Astrocyte (in vitro differentiated cells and primary cell): ENCODE results near the gene BLVRB. TPM values are rescaled to one million over a fixed set of nuclear protein-coding genes. Genes with fewer than 3 reads are reported as not detected.

Experiments
- DNase-seq: peaks from one replicate; pipeline ENCODE4 v3.0.0-alpha.2; 2010; ENCODE audit warnings: low read depth
- FAIRE-seq: peaks from 2 replicates; lab custom pipeline; 2011; peaks lifted over from hg19 to GRCh38; lab: Jason Lieb, UNC
- H2AFZ ChIP-seq: 2 replicates; pipeline ENCODE4 v1.6.0; 2012; ENCODE audit warnings: low read depth, low read length, inconsistent platforms
- H3K27ac ChIP-seq: 2 replicates; pipeline ENCODE4 v1.5.1; 2011; ENCODE audit warnings: low read depth, low read length, inconsistent platforms
- H3K27me3 ChIP-seq: 2 replicates; pipeline ENCODE4 v1.6.0; 2011; ENCODE audit warnings: low read length, inconsistent platforms; ENCODE audit not compliant: insufficient read depth
- H3K36me3 ChIP-seq: 2 replicates; pipeline ENCODE4 v1.5.1; 2011; ENCODE audit warnings: low read length, inconsistent platforms; ENCODE audit not compliant: insufficient read depth
- H3K4me1 ChIP-seq: 2 replicates; pipeline ENCODE4 v1.5.1; 2011; ENCODE audit warnings: low read length, inconsistent platforms; ENCODE audit not compliant: insufficient read depth
- H3K4me2 ChIP-seq: 2 replicates; pipeline ENCODE4 v1.6.0; 2012; ENCODE audit warnings: low read length, inconsistent platforms
- H3K4me3 ChIP-seq: 2 replicates; pipeline ENCODE4 v1.5.1; 2011; ENCODE audit warnings: low read depth, mild to moderate bottlenecking, low read length, inconsistent platforms; ENCODE audit not compliant: insufficient read depth
- H3K79me2 ChIP-seq: 2 replicates; pipeline ENCODE4 v1.6.0; 2012; ENCODE audit warnings: mild to moderate bottlenecking, low read length, inconsistent platforms; ENCODE audit not compliant: insufficient read depth
- H3K9ac ChIP-seq: 2 replicates; pipeline ENCODE4 v1.6.0; 2012; ENCODE audit warnings: mild to moderate bottlenecking, low read length, inconsistent platforms
- H3K9me3 ChIP-seq: 2 replicates; pipeline ENCODE4 v1.5.1; 2012; ENCODE audit warnings: low read depth, mild to moderate bottlenecking, low read length, inconsistent platforms; ENCODE audit not compliant: insufficient read depth
- H4K20me1 ChIP-seq: 2 replicates; pipeline ENCODE4 v1.6.0; 2012; ENCODE audit warnings: low read length, inconsistent platforms; ENCODE audit not compliant: insufficient read depth
- H3K27ac Mint-ChIP-seq: one replicate; pipeline ENCODE4 v1.8.0; 2021; ENCODE audit warnings: mild to moderate bottlenecking, mixed read lengths; ENCODE audit not compliant: unreplicated experiment
- H3K27me3 Mint-ChIP-seq: one replicate; pipeline ENCODE4 v1.8.0; 2021; ENCODE audit warnings: low read depth, mixed read lengths; ENCODE audit not compliant: unreplicated experiment
- H3K36me3 Mint-ChIP-seq: one replicate; pipeline ENCODE4 v1.8.0; 2021; ENCODE audit warnings: low read depth, mixed read lengths; ENCODE audit not compliant: unreplicated experiment
- H3K4me1 Mint-ChIP-seq: one replicate; pipeline ENCODE4 v1.8.0; 2021; ENCODE audit warnings: low read depth, mixed read lengths; ENCODE audit not compliant: unreplicated experiment
- H3K4me3 Mint-ChIP-seq: one replicate; pipeline ENCODE4 v1.8.0; 2021; ENCODE audit warnings: mild to moderate bottlenecking, moderate library complexity, mixed read lengths; ENCODE audit not compliant: unreplicated experiment
- H3K9me3 Mint-ChIP-seq: one replicate; pipeline ENCODE4 v1.8.0; 2021; ENCODE audit warnings: mild to moderate bottlenecking, mixed read lengths; ENCODE audit not compliant: unreplicated experiment
- CTCF ChIP-seq: IDR thresholded peaks from 2 replicates; pipeline ENCODE4 v1.5.1; 2011; ENCODE audit warnings: low read depth, mild to moderate bottlenecking, inconsistent platforms, low read length, moderate library complexity; ENCODE audit not compliant: insufficient read depth
- EZH2 ChIP-seq: IDR thresholded peaks from 2 replicates; pipeline ENCODE4 v1.6.1; 2012; ENCODE audit warnings: mild to moderate bottlenecking, low read length, inconsistent platforms; ENCODE audit not compliant: insufficient read depth
- total RNA-seq: library from RNA; stranded (reverse); gene quantifications from 2 replicates; pipeline ENCODE4 v1.2.1, GENCODE V29; 2021

Gene BLVRB
- total RNA-seq, 1 donor from 2014 or later: 27.1 TPM

DNA sequence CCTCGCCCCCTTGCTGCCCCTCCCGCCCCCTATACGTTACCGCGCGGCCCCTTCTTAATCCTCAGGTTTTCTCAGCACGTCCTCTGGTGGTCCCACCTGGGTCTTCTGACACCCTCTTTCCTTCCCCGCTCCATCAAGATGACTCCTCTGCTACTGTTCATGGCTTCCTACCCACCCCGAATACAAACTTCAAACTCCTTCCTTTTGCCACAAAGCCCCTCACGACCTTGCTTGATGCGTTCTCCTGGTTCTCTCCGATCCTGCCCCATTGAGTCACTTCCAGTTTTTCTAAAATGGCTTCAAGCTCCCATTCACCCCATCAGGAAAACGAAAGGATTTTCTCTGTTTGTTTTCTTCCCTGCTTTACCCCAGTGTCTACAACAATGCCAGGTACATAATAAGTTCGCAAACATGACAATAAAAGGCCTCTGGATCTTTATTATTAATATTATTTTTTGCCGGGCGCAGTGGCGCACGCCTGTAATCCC, 20.7 kb downstream of the BLVRB start:
- peak overlapping the region; percentile 97 for H3K4me3 Mint-ChIP-seq
- H3K4me3 ChIP-seq: peak overlapping the region; percentile 100
- H3K9me3 ChIP-seq: no peaks in the 10 kb centered on the region
- TF ChIP-seq EZH2 (no peak), CTCF (no peak)
- H3K27me3 Mint-ChIP-seq: no peaks in the 10 kb centered on the region
- FAIRE-seq (no peak), DNase-seq (no peak)
- H2AFZ ChIP-seq: peak overlapping the region; percentile 94
- H3K9me3 Mint-ChIP-seq: no peaks in the 10 kb centered on the region
- peaks cover 15% of the 10 kb centered on the region for H3K36me3 Mint-ChIP-seq
- H3K4me1 Mint-ChIP-seq: peaks cover 23% of the 10 kb centered on the region
- peaks cover 30% of the 10 kb centered on the region for H4K20me1 ChIP-seq
- peaks cover 17% of the 10 kb centered on the region for H3K36me3 ChIP-seq
- no peaks in the 10 kb centered on the region for H3K27me3 ChIP-seq
- H3K4me2 ChIP-seq: peak overlapping the region; percentile 99
- peak overlapping the region; percentile 71 for H3K27ac ChIP-seq
- H3K79me2 ChIP-seq: peaks cover 41% of the 10 kb centered on the region
- peak overlapping the region; percentile 98 for H3K9ac ChIP-seq
- H3K27ac Mint-ChIP-seq: peak overlapping the region; percentile 84
- H3K4me1 ChIP-seq: peaks cover 16% of the 10 kb centered on the region

DNA sequence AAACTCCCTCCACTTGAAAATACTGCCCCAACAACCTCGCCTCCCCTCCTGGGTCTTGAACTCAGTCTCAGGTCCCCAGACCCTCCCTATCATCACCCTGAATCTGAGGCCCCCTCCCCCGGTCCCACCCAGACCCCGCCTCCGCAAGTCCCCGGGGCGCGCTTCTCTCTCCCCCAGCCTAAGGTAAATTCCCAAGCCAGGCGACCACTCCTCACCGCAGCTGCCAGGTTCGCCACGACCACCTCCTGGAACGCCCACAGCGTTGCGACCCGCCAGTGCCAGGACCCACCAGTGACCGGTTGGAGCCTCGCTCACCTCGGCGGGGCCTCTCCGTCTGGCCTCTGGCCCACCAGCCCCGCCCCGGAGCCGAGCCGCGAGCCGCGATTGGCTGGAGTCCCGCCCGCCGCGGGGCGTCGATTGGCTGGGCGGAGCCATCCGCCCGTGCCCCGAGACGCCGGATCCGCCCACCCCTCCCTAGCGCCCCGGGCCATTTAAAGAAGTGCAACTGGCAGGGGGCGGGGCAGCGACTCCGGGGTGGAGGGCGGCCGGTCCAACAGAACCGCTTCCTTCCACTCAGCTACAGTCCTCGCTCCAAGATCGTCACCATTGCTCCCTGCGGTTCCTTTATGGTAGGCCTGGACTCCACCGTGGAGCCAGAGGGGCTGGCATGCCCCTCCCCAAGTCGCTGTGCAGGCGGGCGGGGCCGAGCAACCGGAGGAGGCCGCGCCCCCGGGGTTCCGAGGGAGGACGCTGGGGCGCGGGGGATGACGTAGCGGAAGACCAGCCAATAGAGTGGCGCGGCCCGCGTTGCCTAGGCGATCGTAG, 21.3 kb downstream of the BLVRB start, which contains the start of gene SERTAD3:
TSS of gene SERTAD3 (minus strand) at position 336 of the 825 bp plus-strand sequence. CDS start 2,255 bp downstream, outside the sequence.
- Mint-ChIP-seq H3K36me3 (peaks cover 19% of the 10 kb centered on the region), H3K27ac (peak within 1 kb of the TSS; percentile 94), H3K4me1 (peaks cover 25% of the 10 kb centered on the region), H3K9me3 (no peaks in the 10 kb centered on the region), H3K27me3 (no peaks in the 10 kb centered on the region), H3K4me3 (peak within 1 kb of the TSS; percentile 97)
- DNase-seq (peak; percentile 80), FAIRE-seq (no peak)
- H3K9ac ChIP-seq: peak within 1 kb of the TSS; percentile 98
- H3K79me2 ChIP-seq: peaks cover 41% of the 10 kb centered on the region
- H3K4me2 ChIP-seq: peak within 1 kb of the TSS; percentile 99
- no peak for TF ChIP-seq EZH2
- TF ChIP-seq CTCF: no peak
- peaks cover 17% of the 10 kb centered on the region for H3K36me3 ChIP-seq
- H4K20me1 ChIP-seq: peaks cover 31% of the 10 kb centered on the region
- H3K9me3 ChIP-seq: no peaks in the 10 kb centered on the region
- H3K4me3 ChIP-seq: peak within 1 kb of the TSS; percentile 100
- peak within 1 kb of the TSS; percentile 96 for H3K27ac ChIP-seq
- H2AFZ ChIP-seq: peak within 1 kb of the TSS; percentile 94
- peaks cover 16% of the 10 kb centered on the region for H3K4me1 ChIP-seq
- H3K27me3 ChIP-seq: no peaks in the 10 kb centered on the region
